ENCODE measurements around the gene MGAT5B.

MGAT5B gene

DNA sequence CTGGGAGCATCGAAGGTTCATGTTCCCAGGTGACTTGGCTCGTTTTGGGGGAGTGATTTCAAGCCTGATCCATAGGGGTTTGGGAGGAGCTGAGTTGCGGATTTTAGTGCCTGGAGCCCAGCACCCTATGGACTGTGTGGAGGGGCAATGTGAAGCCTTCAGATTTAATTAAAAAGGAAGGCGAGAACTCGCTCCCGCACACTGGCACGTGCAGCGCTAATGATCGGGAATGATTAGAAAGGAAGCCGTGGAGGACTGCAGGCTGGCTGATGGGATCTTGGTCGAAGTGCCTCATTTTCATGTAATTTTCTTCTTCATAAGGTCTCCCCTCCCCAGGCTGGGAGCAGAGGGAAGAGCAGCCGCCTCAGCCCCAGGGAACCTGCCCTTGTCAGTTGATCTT is 12.8 kb downstream of the MGAT5B start:
- no peak for DNase-seq

DNA sequence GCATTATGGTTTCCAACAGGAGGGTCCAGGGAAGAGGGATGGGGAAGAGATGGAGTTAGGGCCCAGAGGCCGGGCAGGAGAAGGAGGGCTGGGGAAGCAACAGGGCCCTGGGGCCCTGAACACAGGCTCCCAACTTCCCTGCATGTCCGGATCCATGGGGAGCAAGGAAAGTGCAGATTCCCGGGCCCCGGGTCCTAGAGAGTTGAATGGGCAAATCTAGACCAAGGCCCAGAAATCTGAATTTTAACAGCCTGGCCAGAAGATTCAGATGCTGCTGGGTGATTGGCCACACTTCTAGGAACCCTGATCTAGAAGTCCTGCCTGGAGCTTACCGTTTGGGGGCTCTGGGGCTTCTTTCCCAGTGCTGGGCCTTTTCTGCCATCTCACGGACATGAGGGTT is 13.2 kb downstream of the MGAT5B start:
- DNase-seq: no peak

- DNase-seq: no peak
These were observed 13.8 kb downstream of the MGAT5B start for GRCh38 chr17:76881966-76882365.

DNA sequence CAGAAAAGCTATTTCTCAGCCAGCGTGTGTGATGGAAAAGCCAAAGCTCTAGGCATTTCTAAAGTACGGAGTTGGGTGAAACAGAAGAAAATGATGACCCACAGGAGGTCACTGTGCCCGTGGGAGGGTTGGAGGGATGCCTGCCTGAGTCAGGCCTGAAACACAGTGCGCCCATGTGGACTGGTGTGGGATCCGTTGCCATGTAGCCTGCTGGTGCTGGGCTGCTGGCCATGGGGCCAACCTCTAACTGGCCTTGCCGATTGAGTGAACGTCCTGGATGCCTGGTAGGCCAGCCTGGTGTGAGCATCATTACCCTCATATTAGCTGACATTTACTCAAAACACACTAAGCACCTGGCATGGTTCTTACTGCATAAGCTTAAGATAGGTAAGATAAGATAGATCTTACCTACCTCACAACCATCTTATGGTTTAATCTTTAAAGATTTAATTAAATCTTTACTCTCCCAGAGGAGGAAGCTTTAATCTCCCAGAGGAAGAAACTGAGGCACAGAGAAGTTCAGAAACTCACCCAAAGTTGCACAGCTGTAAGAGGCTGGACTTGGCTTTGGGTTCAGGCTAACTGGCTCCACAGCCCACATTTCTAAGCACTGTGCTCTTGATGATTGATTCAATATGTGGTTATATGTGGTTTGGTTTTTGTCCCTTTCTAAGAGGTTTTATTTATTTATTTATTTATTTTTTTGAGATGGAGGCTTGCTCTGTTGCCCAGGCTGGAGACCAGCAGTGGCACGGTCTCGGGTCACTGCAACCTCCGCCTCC is 15.7 kb downstream of the MGAT5B start:
- no peak for DNase-seq

DNA sequence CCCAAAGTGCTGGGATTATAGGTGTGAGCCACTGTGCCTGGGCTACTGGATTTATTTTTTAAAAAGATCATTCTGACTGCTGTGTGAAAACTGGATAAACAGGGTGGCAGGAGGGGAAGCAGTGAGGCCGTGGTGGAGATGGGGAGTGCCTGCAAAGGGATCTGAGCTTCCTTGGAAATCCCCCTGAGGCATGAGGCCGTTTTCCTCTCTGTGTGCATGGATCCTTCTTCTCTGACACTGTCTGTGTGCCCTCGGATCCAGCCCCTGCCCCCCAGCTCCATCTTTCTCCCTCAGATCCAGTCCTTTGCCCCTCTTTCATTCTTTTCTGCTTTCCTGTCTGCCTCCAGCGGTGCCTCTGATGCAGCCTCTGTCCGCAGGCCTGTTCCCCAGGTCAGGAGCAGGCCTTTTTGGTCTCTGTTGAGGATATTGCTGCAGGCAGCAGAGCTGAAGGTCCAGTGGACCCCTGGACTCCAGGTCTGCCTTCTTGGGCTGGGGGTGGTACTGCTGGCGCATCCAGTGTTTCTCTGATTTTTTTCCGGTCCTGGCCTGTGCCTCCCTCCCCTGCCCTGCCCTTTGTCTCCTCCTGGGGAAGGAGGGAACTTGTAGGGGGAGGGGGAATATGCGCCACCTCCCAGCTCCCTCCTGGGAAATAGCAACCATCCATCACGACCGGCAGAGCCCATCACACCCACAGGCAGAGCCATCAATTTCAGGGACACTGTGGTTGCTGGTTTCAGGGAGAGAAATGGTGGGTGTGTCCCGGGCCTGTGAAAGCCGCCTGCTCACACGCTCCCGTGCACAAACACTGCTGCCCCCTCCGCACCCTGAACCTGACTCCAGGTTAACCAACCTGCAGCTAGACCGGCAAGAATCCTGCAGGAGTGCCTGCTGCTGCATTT is 17.0 kb downstream of the MGAT5B start:
- DNase-seq: no peak

DNA sequence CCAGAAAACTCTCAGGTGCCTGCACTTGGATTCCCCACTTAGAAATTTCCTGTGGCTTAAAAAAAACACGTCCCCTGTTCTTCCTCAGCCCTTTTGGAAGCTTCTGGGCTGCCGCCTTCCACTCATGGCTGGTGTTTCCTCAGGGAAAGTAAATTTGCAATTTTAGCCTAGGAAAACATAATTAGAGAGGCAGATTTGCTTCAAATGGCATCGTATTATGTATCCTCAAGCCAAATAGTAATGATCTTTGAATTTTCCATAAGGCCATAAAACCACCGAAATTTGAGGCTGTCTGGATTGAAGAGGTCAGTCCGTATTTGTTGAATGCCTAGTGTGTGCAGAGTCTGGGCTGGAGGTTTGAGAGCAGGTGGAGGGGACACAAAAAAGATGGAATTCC is 17.7 kb downstream of the MGAT5B start:
- DNase-seq: no peak

GRCh38 chr17:76886395-76886794 is 18.2 kb downstream of the MGAT5B start:
- no peak for DNase-seq

DNA sequence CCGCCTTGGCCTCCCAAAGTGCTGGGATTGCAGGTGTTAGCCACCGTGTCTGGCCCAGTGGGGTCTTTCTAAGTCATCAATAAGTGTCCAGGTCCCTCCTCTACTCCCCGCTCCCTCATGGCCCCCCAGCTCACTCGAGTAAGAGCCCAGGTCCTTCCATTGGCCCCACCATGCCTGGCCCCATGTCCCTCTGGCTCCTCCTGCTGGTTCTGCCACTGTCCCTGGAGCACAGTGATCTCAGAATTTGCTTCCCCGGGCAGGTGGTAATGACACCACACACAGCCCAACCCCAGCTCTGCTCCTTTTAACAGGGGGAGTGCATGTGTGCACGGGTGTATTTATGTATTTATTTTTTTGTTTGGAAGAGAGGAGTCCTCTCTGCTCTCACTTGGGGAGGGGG is 19.6 kb downstream of the MGAT5B start:
- no peak for DNase-seq

DNA sequence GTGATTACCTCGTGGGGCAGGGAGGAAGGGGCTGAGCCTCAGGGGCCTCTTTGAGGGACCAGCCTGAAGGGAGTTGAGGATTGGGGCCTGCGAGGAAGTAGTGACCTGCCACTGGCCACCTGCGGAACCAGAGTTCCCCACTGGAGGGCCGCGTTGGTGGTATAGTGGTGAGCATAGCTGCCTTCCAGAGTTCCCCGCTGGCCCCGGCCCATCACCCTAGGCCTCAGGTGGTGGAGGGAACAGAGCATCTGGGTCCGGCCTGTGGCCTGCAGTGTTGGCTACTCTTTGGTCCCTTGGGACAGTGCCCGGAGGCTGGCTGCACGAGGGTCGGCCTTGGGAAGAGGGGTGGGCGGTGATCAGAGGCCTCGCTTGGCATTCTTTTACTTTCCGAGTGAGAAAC is 20.5 kb downstream of the MGAT5B start:
- DNase-seq: no peak

GRCh38 chr17:76889323-76889722 is 21.1 kb downstream of the MGAT5B start:
- DNase-seq: no peak

GRCh38 chr17:76892329-76892728 is 24.1 kb downstream of the MGAT5B start:
- DNase-seq: no peak

DNA sequence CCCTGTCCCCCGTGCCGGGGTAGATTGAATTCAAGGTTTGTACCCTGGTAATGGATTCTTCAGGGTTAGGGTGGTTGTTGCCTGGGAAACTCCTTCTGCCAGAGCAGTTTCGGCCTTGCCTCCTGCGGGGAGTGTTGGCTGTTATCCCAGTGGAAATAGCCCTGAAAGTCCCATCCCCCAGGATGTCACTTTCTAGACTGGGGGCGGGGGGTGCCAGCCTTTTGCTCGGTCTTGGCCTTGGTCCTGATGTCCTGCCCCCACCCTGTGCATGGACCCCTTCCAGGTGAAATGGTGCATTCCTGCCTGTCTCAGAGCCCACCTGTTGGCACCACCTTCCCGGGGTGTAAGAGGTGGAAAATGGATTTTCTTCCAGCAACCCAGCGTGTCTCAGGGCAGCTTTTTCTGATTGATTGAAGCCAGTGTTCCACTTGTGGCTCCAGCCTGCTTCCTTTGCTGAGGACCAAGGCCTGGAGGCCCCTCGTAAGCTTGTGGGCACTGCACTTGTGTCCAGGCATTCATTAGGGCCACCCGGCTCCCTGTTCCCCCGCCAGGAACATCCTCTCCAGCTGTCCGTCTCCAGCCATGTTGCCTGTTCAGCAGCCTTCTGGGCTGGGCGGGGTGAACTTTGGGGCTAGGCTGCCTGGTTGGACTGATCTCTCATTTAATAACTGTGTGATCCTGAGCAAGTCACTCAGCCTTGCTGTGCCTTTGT is 25.6 kb downstream of the MGAT5B start:
- DNase-seq: no peak

GRCh38 chr17:76894842-76895241 is 26.6 kb downstream of the MGAT5B start:
- DNase-seq: no peak

DNA sequence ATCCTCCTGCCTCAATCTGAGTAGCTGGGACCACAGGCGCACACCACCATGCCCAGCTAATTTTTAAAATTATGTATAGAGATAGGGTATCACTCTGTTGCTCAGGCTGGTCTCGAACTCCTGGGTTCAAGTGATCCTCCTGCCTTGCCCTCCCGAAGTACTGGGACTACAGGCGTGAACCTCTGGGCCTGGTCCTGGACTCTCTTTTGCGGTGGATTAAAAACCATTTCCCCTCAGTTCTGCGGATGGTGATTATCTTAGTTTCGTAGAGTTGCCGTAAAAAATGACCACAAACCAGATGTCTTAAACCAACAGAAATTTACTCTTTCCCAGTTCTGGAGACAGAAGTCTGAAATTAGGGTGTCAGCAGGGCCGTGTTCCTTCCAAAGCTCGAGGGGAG is 28.8 kb downstream of the MGAT5B start:
- DNase-seq: no peak

DNA sequence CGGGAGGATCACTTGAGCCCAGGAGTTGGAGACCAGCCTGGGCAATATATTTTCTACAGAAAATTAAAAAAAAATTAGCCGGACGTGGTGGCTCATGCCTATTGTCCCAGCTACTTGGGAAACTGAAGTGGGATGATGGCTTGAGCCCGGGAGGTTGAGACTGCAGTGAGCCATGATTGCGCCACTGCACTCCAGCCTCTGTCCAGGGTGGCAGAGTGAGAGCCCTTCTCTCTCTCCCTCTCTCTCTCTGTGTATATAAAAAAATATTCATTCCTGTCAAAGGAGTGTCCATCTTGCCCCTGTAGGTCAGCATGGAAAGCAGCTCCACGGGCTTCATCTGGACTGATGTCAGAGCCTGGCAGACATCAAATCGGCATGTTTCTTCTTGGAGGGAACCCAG is 31.2 kb downstream of the MGAT5B start:
- no peak for DNase-seq

GRCh38 chr17:76900723-76901122 is 32.5 kb downstream of the MGAT5B start:
- no peak for DNase-seq

GRCh38 chr17:76901542-76902197 is 33.5 kb downstream of the MGAT5B start:
- no peak for DNase-seq

DNA sequence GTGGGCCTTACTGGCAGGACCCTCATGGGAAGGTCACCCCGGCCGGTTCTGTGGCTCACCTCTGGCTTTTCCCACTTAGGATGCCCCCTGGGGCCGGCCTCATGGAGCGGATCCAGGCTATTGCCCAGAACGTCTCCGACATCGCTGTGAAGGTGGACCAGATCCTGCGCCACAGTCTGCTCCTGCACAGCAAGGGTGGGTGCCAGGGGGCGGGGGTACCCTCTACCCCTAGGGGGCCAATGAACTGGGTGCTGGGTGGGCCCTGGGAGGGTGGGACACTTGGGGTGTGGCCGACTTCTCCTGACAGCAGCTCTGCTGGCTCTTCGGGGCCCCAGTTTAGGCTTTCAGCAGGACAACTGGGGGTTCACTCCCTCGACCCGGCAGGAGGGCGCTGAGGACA is 34.3 kb downstream of the MGAT5B start:
- no peak for DNase-seq

DNA sequence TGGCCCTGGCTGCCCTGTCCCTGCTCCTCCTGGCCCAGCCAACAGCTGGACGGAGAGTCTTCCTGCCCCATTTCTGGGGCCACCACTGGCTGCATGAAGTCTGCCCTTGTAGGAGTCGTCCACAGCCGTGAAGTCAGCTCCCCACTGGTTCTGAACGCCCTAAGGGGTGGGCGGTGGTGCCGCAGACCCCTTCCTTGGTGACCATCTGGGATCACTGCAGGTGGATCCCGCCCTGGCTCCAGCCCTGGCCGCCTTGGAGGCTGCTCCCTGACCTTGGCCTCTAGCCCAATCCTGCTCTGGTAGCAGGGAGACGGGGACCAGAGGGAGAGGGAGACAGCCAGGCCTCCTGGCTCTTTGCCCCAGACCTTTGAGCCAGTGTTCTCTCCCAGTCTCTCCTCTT is 35.4 kb downstream of the MGAT5B start:
- no peak for DNase-seq

DNA sequence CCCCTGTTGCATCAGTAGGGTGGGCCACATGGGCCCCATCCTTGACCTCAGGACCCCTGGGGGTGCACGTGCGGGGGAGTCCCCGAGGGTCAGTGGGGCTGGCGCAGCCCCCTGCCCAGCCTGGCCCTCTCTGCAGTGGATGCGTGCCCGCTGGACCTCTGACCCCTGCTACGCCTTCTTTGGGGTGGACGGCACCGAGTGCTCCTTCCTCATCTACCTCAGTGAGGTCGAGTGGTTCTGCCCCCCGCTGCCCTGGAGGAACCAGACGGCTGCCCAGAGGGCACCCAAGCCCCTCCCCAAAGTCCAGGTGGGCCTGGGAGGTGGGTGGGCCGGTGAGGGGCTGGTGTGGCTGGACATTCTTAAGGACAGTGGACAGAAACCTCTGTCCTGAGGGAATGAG is 35.9 kb downstream of the MGAT5B start:
- DNase-seq: no peak

- no peak for DNase-seq
These were observed 36.8 kb downstream of the MGAT5B start for GRCh38 chr17:76905036-76905435.

GRCh38 chr17:76905836-76906235 is 37.6 kb downstream of the MGAT5B start:
- DNase-seq: no peak

DNA sequence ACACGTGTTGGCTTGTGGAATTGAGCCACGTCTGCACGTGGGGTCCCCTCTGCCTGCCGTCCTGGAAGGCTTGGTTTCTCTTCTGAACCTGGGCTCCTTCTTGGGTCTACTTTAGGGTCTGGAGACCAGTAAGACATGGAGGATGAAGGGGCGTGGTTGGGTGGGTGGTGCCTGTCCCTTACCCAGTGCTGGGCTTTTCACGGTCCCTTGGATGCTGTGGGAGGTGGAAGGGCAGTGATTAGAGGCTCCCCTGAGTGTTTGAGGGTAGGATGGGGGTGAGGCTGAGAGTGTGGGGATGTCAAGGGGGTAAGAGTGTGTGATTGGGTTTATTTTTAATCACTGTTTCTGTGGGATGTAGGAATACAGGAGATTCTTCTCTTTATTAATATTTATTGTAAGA is 38.3 kb downstream of the MGAT5B start:
- DNase-seq: no peak

Data from CD4-positive, alpha-beta T cell treated with Interleukin-17A for 1 hour (primary cell).